ENCODE results near the gene ATP2B2. TPM values are rescaled to one million over a fixed set of nuclear protein-coding genes. Genes with fewer than 3 reads are reported as not detected.

ATP2B2 gene
- total RNA-seq, 1 experiment from 2014 or later = not detected

DNA sequence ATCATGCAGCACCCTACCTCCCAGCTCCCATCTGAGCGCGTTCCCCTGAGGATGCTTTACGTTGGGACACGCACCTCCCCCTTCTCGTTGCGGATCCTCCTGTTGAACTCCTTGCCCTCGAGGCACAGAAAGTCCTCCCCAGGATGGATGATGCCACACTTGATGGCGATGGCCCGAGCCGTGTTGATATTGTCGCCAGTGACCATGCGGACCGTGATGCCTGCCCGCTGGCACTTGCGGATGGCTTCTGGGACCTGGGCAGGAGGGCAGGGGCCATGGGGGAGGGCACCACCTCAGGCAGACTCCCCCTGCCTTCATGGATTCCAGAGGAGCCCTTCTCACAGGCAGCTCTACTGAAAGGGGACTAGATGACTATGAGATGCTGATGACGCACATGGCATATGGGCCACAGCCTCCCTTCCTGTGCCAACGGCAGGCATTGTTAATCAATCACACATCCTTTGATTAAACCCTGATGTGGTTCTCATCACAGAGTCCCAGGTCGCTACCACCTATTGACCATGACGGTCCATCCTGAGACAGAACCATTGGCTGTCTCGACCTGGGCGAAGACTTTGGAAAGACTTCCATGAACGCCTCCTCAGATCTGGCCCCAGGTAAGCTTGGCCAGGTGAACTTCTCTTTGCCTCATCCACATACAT lies 154.9 kb downstream of the ATP2B2 start:
- BruUV-seq (replicated peaks) = no TSS peak
- Mint-ChIP-seq H3K27me3 (ENCODE audit: insufficient read depth, unreplicated experiment) (peaks cover 18% of the 10 kb centered on the region), H3K4me1 (ENCODE audit: insufficient read depth, unreplicated experiment) (no peaks in the 10 kb centered on the region), H3K4me3 (ENCODE audit: unreplicated experiment) (no peak overlapping the region), H3K36me3 (ENCODE audit: insufficient read depth, unreplicated experiment) (no peaks in the 10 kb centered on the region), H3K27ac (ENCODE audit: low read depth, unreplicated experiment) (no peak overlapping the region), H3K9me3 (ENCODE audit: unreplicated experiment) (no peaks in the 10 kb centered on the region)
- ChIA-PET CTCF (no interaction called here), POLR2A (no interaction called here)
- DNase-seq (ENCODE audit: unreplicated experiment) = no peak
- TF ChIP-seq, protein P1, sequence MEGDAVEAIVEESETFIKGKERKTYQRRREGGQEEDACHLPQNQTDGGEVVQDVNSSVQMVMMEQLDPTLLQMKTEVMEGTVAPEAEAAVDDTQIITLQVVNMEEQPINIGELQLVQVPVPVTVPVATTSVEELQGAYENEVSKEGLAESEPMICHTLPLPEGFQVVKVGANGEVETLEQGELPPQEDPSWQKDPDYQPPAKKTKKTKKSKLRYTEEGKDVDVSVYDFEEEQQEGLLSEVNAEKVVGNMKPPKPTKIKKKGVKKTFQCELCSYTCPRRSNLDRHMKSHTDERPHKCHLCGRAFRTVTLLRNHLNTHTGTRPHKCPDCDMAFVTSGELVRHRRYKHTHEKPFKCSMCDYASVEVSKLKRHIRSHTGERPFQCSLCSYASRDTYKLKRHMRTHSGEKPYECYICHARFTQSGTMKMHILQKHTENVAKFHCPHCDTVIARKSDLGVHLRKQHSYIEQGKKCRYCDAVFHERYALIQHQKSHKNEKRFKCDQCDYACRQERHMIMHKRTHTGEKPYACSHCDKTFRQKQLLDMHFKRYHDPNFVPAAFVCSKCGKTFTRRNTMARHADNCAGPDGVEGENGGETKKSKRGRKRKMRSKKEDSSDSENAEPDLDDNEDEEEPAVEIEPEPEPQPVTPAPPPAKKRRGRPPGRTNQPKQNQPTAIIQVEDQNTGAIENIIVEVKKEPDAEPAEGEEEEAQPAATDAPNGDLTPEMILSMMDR (IDR thresholded peaks at IDR 0.05; ENCODE audit: unreplicated experiment) = no peak
- intact Hi-C loops (cut with micrococcal nuclease) = no loop called here

DNA sequence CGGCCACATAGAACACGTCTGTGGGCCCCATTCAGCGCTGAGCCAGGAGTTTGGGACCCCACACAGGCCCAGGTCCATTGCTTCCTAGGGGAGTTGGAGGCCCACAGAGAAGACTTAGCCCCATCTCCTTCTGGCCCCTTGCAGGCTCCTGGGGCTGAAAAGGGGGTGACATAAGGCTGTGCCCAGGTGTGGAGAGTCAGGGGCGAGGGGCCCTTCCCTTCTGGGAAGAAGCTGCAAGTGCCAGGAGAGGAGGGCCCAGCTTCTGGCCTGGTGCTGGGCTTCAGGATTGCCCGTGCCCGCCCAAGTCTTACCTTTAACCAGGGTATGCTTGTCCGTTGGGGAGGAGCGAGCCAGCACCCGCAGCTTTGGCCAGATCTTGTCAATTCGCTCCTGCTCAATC lies 155.6 kb downstream of the ATP2B2 start:
- Mint-ChIP-seq H3K4me3 (ENCODE audit: unreplicated experiment) (no peak overlapping the region), H3K4me1 (ENCODE audit: insufficient read depth, unreplicated experiment) (no peaks in the 10 kb centered on the region), H3K27ac (ENCODE audit: low read depth, unreplicated experiment) (no peak overlapping the region), H3K27me3 (ENCODE audit: insufficient read depth, unreplicated experiment) (peaks cover 18% of the 10 kb centered on the region), H3K9me3 (ENCODE audit: unreplicated experiment) (no peaks in the 10 kb centered on the region), H3K36me3 (ENCODE audit: insufficient read depth, unreplicated experiment) (no peaks in the 10 kb centered on the region)
- no peak for DNase-seq (ENCODE audit: unreplicated experiment)
- intact Hi-C loops (cut with micrococcal nuclease) = no loop called here
- ChIA-PET CTCF (no interaction called here), POLR2A (no interaction called here)
- no TSS peak for BruUV-seq (replicated peaks)
- TF ChIP-seq, protein P1 (IDR thresholded peaks at IDR 0.05; ENCODE audit: unreplicated experiment) = no peak

DNA sequence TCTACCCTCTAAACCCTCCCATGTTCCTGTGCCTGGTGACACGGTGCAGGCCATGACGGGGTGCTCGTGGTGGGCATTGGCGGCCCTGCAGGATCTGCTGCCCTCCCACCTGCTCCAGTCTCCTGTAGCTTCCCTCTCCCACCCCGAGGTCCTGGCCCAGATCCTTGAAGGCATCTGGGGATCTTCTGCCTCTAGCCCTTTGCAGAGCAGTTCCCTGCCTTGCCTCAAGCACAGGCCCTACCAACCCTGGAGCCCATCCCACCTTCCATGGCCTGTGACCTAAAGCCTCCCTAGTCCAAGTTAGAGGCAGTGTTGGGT lies 157.0 kb downstream of the ATP2B2 start:
- TF ChIP-seq, protein P1 (IDR thresholded peaks at IDR 0.05; ENCODE audit: unreplicated experiment) = no peak
- no peak overlapping the region for H3K27ac Mint-ChIP-seq (ENCODE audit: low read depth, unreplicated experiment)
- H3K27me3 Mint-ChIP-seq (ENCODE audit: insufficient read depth, unreplicated experiment) = peaks cover 18% of the 10 kb centered on the region
- no peak overlapping the region for H3K4me3 Mint-ChIP-seq (ENCODE audit: unreplicated experiment)
- no TSS peak for BruUV-seq (replicated peaks)
- intact Hi-C loops (cut with micrococcal nuclease) = no loop called here
- ChIA-PET CTCF (interaction anchor here (0.6 to 1.2 kb wide), 2 partner anchors 12 to 14 kb away, joined by 3 read pairs; no protein-coding TSS in a partner anchor), POLR2A (no interaction called here)
- H3K4me1 Mint-ChIP-seq (ENCODE audit: insufficient read depth, unreplicated experiment) = no peaks in the 10 kb centered on the region
- DNase-seq (ENCODE audit: unreplicated experiment) = no peak
- no peaks in the 10 kb centered on the region for H3K36me3 Mint-ChIP-seq (ENCODE audit: insufficient read depth, unreplicated experiment)
- H3K9me3 Mint-ChIP-seq (ENCODE audit: unreplicated experiment) = no peaks in the 10 kb centered on the region

DNA sequence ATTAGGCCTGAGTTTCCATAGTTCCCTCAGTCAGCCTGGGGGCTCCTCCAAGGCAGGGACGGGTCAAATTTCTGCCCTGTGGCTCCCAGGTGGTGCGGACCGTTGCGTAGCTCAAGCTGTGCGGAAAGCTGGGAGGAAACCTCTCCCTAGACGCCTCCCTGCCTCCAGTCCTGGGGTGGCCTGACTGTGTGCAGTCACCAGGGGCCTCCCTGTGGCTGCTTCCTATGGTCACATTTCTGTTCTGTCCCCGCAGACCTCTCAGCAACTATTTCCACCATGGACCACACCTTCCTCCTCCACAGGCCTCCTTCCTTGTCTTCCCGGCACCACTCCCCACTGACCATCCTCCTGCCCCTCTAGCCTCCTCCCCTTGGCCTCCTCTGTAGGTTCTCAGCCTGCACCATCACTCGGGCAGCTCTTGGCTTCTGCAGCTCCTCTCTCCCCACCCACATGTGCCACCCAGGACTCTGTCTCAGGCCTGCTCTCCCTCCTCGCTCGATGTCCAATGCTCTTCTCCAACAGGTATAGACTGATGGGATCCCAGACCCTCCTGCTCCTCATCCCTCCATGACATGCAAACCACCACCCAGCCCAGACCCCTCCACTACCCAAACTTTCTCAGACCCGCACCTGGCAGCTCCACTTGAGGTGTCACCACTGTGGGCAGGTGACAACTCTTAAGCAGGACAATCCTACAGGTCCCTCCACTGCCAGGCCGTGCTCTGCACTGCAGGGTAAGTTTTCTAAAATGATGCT lies 157.6 kb downstream of the ATP2B2 start:
- no peak for DNase-seq (ENCODE audit: unreplicated experiment)
- no TSS peak for BruUV-seq (replicated peaks)
- TF ChIP-seq, protein P1 (IDR thresholded peaks at IDR 0.05; ENCODE audit: unreplicated experiment) = no peak
- Mint-ChIP-seq H3K4me3 (ENCODE audit: unreplicated experiment) (no peak overlapping the region), H3K4me1 (ENCODE audit: insufficient read depth, unreplicated experiment) (no peaks in the 10 kb centered on the region), H3K27ac (ENCODE audit: low read depth, unreplicated experiment) (no peak overlapping the region), H3K27me3 (ENCODE audit: insufficient read depth, unreplicated experiment) (peaks cover 17% of the 10 kb centered on the region), H3K9me3 (ENCODE audit: unreplicated experiment) (no peaks in the 10 kb centered on the region), H3K36me3 (ENCODE audit: insufficient read depth, unreplicated experiment) (no peaks in the 10 kb centered on the region)
- ChIA-PET CTCF (interaction anchor here (0.5 to 1.2 kb wide), 4 partner anchors 13 to 139 kb away, joined by 3 read pairs; no protein-coding TSS in a partner anchor), POLR2A (no interaction called here)
- intact Hi-C loops (cut with micrococcal nuclease) = no loop called here
